RPMI8226 (cell line): ENCODE results near the gene TRIO.

Experiments used
- DNase-seq: peaks from one replicate; pipeline ENCODE4 v3.0.0-alpha.2; 2015

Gene TRIO

GRCh38 chr5:14471507-14471906 lies 328.4 kb downstream of the TRIO start:
- DNase-seq, result no peak

GRCh38 chr5:14472986-14473567 lies 329.9 kb downstream of the TRIO start:
- DNase-seq, result no peak

DNA sequence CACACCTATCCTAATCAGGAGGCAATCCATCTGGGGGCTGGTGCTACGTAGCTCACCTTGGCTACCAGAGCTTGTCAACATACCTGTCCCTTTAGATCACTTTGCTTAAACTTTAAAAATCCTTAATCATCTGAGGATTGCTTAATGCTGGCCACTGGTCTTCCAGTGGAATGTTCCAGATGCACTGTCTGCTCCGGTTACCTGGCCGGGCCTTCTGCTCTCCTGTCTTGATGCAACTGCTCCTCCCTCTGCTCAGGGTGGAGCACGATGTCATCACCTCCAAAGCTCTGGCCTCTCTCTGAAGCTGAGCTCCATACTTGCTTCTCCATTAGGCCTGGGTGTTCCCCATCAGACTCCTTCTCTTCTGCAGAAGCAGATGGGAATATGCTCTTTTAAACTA lies 331.9 kb downstream of the TRIO start:
- DNase-seq, result no peak

GRCh38 chr5:14476786-14477435 lies 333.8 kb downstream of the TRIO start:
- no peak for DNase-seq

- no peak for DNase-seq
Measured at GRCh38 chr5:14479143-14479696, 336.1 kb downstream of the TRIO start.

GRCh38 chr5:14481349-14481748 lies 338.2 kb downstream of the TRIO start:
- DNase-seq, result no peak

DNA sequence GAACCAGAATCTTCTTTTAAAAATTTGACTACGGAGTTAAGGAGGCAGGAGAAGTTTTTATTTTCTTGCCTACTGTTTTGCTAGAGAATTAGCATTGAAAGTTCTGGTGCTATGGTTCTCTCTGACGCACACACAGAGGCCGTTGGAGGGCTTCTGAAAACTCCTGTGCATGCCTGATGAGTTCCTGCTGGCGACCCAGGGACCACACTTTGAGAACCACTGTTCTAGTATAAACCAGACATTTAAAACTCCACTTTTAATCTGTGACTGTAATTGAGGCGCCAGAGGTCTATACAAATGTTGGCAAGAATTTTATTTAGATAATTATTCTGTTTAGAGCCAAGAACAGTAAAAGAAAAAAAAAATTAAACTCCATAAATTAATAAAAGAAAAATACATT lies 338.9 kb downstream of the TRIO start:
- no peak for DNase-seq

DNA sequence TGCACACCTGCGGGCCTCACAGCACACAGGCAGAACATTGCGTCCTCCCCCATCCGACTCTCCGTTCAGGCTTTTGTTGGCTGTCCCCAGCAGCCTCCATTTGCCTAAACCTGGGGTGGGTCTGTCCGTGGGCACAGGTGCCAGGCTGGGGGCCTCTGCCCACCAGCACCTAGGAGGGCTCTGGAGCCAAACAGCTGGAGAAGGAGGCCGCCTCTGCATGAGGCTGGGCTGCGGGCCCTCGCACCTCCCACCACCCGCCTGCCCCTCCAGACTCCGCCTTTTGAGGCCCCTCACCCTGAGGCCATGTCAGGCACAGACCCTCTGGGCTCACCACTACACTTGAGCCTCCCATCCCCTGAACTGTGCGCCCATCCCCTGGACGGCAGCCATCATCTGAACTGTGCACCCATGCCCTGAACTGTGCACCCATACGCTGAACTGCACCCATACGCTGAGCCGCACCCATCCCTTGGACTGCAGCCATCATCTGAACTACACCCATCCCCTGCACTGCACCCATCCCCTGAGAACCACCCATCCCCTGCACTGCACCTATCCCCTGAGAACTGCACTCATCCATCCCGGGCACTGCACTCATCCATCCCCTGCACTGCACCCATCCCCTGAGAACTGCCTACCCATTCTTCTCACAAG lies 340.5 kb downstream of the TRIO start:
- no peak for DNase-seq

DNA sequence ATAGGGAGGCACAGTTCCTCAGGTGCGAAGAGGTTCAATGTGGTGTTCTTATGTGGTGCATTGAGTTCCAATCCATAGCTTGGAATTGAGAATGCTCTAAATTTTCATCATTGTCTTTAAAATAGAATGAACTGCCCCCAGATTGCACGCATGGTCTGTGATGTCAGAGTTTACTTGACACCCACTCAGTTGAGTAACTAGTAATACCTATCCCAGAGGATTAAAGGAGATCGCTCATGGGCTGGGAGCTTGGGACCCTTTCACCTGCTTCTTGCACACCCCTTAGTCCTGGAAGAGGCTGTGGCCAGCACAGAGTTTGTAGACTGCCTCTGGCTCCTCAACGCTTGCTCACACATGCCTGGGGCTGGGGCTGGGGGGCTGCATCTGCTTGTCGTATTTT lies 343.3 kb downstream of the TRIO start:
- no peak for DNase-seq

- DNase-seq, result no peak
Measured at GRCh38 chr5:14486996-14487896, 344.1 kb downstream of the TRIO start.

- DNase-seq, result no peak
Measured at GRCh38 chr5:14487897-14488570, 344.9 kb downstream of the TRIO start.

DNA sequence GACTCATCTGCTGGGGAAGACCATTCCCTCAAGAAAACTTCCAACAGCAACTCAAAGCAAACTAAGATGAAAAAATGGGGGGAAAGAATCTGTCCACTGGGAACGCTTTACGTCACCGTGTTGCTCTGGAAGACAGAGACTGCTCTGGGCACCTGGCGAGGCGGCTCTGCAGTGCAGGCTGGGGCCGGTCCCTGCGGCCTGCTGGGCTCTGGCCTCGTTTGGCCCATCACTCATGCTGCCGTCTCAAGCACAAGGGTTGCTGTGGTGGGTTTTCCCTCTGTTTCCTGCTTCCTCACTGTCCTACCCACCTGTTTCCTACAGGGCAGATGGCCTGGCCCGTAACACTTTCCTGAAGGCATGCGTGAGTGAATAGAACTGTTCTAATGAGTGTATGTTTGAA lies 345.6 kb downstream of the TRIO start:
- no peak for DNase-seq

GRCh38 chr5:14489643-14490042 lies 346.5 kb downstream of the TRIO start:
- DNase-seq, result no peak

GRCh38 chr5:14490309-14490711 lies 347.2 kb downstream of the TRIO start:
- DNase-seq, result no peak

GRCh38 chr5:14491015-14491915 lies 348.1 kb downstream of the TRIO start:
- DNase-seq, result no peak

GRCh38 chr5:14492331-14492964 lies 349.3 kb downstream of the TRIO start:
- no peak for DNase-seq

- no peak for DNase-seq
Measured at GRCh38 chr5:14495301-14495700, 352.2 kb downstream of the TRIO start.

- DNase-seq, result no peak
Measured at GRCh38 chr5:14497311-14497710, 354.2 kb downstream of the TRIO start.

GRCh38 chr5:14501353-14502293 lies 358.5 kb downstream of the TRIO start:
- DNase-seq, result no peak

- no peak for DNase-seq
Measured at GRCh38 chr5:14502294-14502690, 359.1 kb downstream of the TRIO start.
